MM.1S (cell line): ENCODE results near the gene TGFBR3.

ENCODE experiments used
- DNase-seq: peaks from one replicate; pipeline ENCODE4 v3.0.0-alpha.2; 2015
- H2AFZ ChIP-seq: fragments of 300-600 bp; sonication (generic); 2 replicates; pipeline ENCODE4 v1.6.0; 2016; ENCODE audit warnings: antibody characterized with exemption, low read length
- H3F3A ChIP-seq: fragments of 300-600 bp; sonication (generic); 2 replicates; pipeline ENCODE4 v1.6.1; 2016; ENCODE audit warnings: mild to moderate bottlenecking, antibody characterized with exemption, low read length, moderate library complexity, mixed read lengths; ENCODE audit not compliant: insufficient read depth
- H3K27ac ChIP-seq: fragments of 300-600 bp; sonication (generic); 2 replicates; pipeline ENCODE4 v1.5.1; 2016; ENCODE audit warnings: mild to moderate bottlenecking, low read length
- H3K27me3 ChIP-seq: fragments of 300-600 bp; sonication (generic); replicated peaks from 2 replicates; pipeline ENCODE4 v1.6.0; 2016; ENCODE audit warnings: low read length; ENCODE audit not compliant: insufficient read depth
- H3K36me3 ChIP-seq: fragments of 300-600 bp; sonication (generic); replicated peaks from 2 replicates; pipeline ENCODE4 v1.6.1; 2016; ENCODE audit warnings: mild to moderate bottlenecking, low read length, mixed read lengths; ENCODE audit not compliant: insufficient read depth
- H3K4me1 ChIP-seq: fragments of 300-600 bp; sonication (generic); 2 replicates; pipeline ENCODE4 v1.6.1; 2016; ENCODE audit warnings: low read length, mixed read lengths
- H3K4me2 ChIP-seq: fragments of 300-600 bp; sonication (generic); 2 replicates; pipeline ENCODE4 v1.6.0; 2016; ENCODE audit warnings: low read depth, low read length
- H3K4me3 ChIP-seq: fragments of 300-600 bp; sonication (generic); 2 replicates; pipeline ENCODE4 v1.5.1; 2016; ENCODE audit warnings: low read length, mixed read lengths
- H3K79me2 ChIP-seq: fragments of 300-600 bp; sonication (generic); 2 replicates; pipeline ENCODE4 v1.6.1; 2016; ENCODE audit warnings: mixed run types, low read length, mixed read lengths
- H3K9ac ChIP-seq: fragments of 300-600 bp; sonication (generic); 2 replicates; pipeline ENCODE4 v1.6.1; 2016; ENCODE audit warnings: low read length, mixed read lengths
- H3K9me2 ChIP-seq: fragments of 300-600 bp; sonication (generic); replicated peaks from 2 replicates; pipeline ENCODE4 v1.6.1; 2016; ENCODE audit warnings: mild to moderate bottlenecking, low read length, mixed read lengths; ENCODE audit not compliant: insufficient read depth
- H3K9me3 ChIP-seq: fragments of 300-600 bp; sonication (generic); replicated peaks from 2 replicates; pipeline ENCODE4 v1.6.1; 2016; ENCODE audit warnings: mild to moderate bottlenecking, low read length, mixed read lengths; ENCODE audit not compliant: insufficient read depth
- H4K20me1 ChIP-seq: fragments of 300-600 bp; sonication (generic); 2 replicates; pipeline ENCODE4 v1.6.1; 2016; ENCODE audit warnings: mild to moderate bottlenecking, low read length, moderate library complexity, mixed read lengths; ENCODE audit not compliant: insufficient read depth
- CTCF ChIP-seq: fragments of 300-600 bp; sonication (generic); IDR thresholded peaks from 2 replicates; pipeline ENCODE4 v1.5.1; 2016; ENCODE audit warnings: antibody characterized with exemption, low read length, mixed read lengths
- EZH2 ChIP-seq: fragments of 300-600 bp; sonication (generic); optimal IDR thresholded peaks from 2 replicates; pipeline ENCODE3; 2017; ENCODE audit warnings: low read depth, mild to moderate bottlenecking, antibody characterized with exemption, low read length, mixed read lengths
- EZH2phosphoT487 ChIP-seq: fragments of 300-600 bp; sonication (generic); IDR thresholded peaks from 2 replicates; pipeline ENCODE4 v1.6.1; 2018; ENCODE audit warnings: antibody characterized with exemption, low read length

Gene TGFBR3

GRCh38 chr1:91847851-91848250 is 38.1 kb downstream of the TGFBR3 start:
- H3K27ac ChIP-seq: no peak overlapping the region
- no peaks in the 10 kb centered on the region for H4K20me1 ChIP-seq
- H3K4me3 ChIP-seq: no peak overlapping the region
- no peak overlapping the region for H3K9ac ChIP-seq
- no peak for DNase-seq
- H3K4me1 ChIP-seq: no peaks in the 10 kb centered on the region
- no peaks in the 10 kb centered on the region for H3K79me2 ChIP-seq
- H3K4me2 ChIP-seq: no peak overlapping the region
- H3K27me3 ChIP-seq: no peaks in the 10 kb centered on the region
- H3K36me3 ChIP-seq: no peaks in the 10 kb centered on the region
- H3K9me2 ChIP-seq: no peaks in the 10 kb centered on the region
- H3K9me3 ChIP-seq: no peaks in the 10 kb centered on the region
- H3F3A ChIP-seq: no peaks in the 10 kb centered on the region
- no peak overlapping the region for H2AFZ ChIP-seq
- TF ChIP-seq CTCF (no peak), EZH2phosphoT487 (no peak), EZH2 (no peak)

- Histone ChIP-seq H3K4me2 (no peak overlapping the region), H4K20me1 (no peaks in the 10 kb centered on the region), H3K79me2 (no peaks in the 10 kb centered on the region), H2AFZ (no peak overlapping the region), H3K4me3 (no peak overlapping the region), H3K9ac (no peak overlapping the region), H3K9me2 (no peaks in the 10 kb centered on the region), H3K27me3 (no peaks in the 10 kb centered on the region), H3K4me1 (no peaks in the 10 kb centered on the region), H3K36me3 (no peaks in the 10 kb centered on the region), H3K27ac (no peak overlapping the region), H3F3A (no peaks in the 10 kb centered on the region), H3K9me3 (no peaks in the 10 kb centered on the region)
- TF ChIP-seq EZH2phosphoT487 (no peak), EZH2 (no peak), CTCF (no peak)
- no peak for DNase-seq
Measured at GRCh38 chr1:91846639-91847013, 39.3 kb downstream of the TGFBR3 start.

- no peaks in the 10 kb centered on the region for H3K9me3 ChIP-seq
- H3K4me1 ChIP-seq: no peaks in the 10 kb centered on the region
- H4K20me1 ChIP-seq: no peaks in the 10 kb centered on the region
- no peak overlapping the region for H3K4me2 ChIP-seq
- H3K79me2 ChIP-seq: no peaks in the 10 kb centered on the region
- no peak overlapping the region for H3K27ac ChIP-seq
- no peak overlapping the region for H3K4me3 ChIP-seq
- H3K9ac ChIP-seq: no peak overlapping the region
- H3K27me3 ChIP-seq: no peaks in the 10 kb centered on the region
- H3K9me2 ChIP-seq: no peaks in the 10 kb centered on the region
- no peak for DNase-seq
- no peak overlapping the region for H2AFZ ChIP-seq
- H3F3A ChIP-seq: no peaks in the 10 kb centered on the region
- H3K36me3 ChIP-seq: no peaks in the 10 kb centered on the region
- TF ChIP-seq EZH2phosphoT487 (no peak), CTCF (no peak), EZH2 (no peak)
Measured at GRCh38 chr1:91846007-91846638, 39.8 kb downstream of the TGFBR3 start.
